ENCODE data around the gene STK4. TPM values are rescaled to one million over a fixed set of nuclear protein-coding genes. Genes with fewer than 3 reads are reported as not detected.

The STK4 gene
- total and polyA plus RNA-seq, 8 donors = 25.0 to 63.7 (median 28.2) TPM

DNA sequence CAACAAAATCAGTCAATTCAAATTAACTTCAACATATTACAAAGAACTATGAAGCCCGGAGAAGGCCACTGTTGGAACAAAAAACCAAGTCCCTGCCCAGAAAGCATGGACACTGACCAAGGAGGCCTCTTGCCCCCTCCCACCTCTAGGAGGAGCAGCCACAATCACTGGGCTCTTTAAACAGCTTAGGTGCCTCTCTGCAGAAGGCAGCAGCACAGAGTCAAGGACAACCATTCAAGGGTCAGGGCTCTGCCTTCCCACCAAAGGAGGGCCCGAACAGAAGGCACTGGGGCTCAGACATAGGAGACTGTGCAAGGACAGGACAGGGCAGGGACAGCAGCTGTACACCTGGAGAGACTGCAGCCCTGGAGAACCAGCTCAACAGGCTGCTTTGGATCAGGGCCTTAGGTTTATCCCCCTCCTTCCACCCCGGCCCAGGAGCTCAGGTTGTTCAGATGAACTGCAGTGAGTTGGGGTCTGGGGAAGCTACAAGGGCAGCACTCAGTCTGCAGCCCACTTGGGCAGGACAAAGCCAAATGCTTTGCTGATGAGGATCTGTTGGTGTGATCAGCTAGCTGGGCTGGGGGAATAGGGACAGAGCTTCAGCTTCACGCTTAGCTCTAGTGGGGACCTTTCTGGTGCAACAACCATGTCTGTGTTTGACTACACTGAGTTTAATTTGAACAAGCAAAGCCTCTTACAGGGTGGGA, 23.9 kb upstream of the STK4 start:
- no peak for ATAC-seq

GRCh38 chr20:44943828-44944227, 22.5 kb upstream of the STK4 start:
- Histone ChIP-seq H3K27ac (no peak overlapping the region), H3K9me3 (no peaks in the 10 kb centered on the region), H3K4me3 (no peak overlapping the region), H3K27me3 (no peaks in the 10 kb centered on the region), H3K36me3 (peaks cover 0 to 98% of the 10 kb centered on the region in 2 donors), H3K4me1 (peaks cover 0 to 9% of the 10 kb centered on the region in 2 donors)
- DNase-seq (no peak), ATAC-seq (no peak)
- TF ChIP-seq, protein P1, sequence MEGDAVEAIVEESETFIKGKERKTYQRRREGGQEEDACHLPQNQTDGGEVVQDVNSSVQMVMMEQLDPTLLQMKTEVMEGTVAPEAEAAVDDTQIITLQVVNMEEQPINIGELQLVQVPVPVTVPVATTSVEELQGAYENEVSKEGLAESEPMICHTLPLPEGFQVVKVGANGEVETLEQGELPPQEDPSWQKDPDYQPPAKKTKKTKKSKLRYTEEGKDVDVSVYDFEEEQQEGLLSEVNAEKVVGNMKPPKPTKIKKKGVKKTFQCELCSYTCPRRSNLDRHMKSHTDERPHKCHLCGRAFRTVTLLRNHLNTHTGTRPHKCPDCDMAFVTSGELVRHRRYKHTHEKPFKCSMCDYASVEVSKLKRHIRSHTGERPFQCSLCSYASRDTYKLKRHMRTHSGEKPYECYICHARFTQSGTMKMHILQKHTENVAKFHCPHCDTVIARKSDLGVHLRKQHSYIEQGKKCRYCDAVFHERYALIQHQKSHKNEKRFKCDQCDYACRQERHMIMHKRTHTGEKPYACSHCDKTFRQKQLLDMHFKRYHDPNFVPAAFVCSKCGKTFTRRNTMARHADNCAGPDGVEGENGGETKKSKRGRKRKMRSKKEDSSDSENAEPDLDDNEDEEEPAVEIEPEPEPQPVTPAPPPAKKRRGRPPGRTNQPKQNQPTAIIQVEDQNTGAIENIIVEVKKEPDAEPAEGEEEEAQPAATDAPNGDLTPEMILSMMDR (IDR thresholded peaks at IDR 0.05) = no peak
- intact Hi-C loops (cut with DNase I) = no loop called here

More for the DNA sequence above, 23.9 kb upstream of the STK4 start:
- no peak overlapping the region for H3K27ac ChIP-seq
- intact Hi-C loops (cut with DNase I) = no loop called here
- peaks cover 0 to 97% of the 10 kb centered on the region in 2 donors for H3K36me3 ChIP-seq
- no peak for DNase-seq
- TF ChIP-seq, protein P1 (IDR thresholded peaks at IDR 0.05) = no peak
- peaks cover 0 to 5% of the 10 kb centered on the region in 2 donors for H3K4me1 ChIP-seq
- H3K9me3 ChIP-seq = no peaks in the 10 kb centered on the region
- no peaks in the 10 kb centered on the region for H3K27me3 ChIP-seq
- H3K4me3 ChIP-seq = no peak overlapping the region

GRCh38 chr20:44945261-44945660, 21.1 kb upstream of the STK4 start:
- intact Hi-C loops (cut with DNase I) = no loop called here
- Histone ChIP-seq H3K27me3 (no peaks in the 10 kb centered on the region), H3K36me3 (peaks cover 0 to 96% of the 10 kb centered on the region in 2 donors), H3K27ac (no peak overlapping the region), H3K9me3 (no peaks in the 10 kb centered on the region), H3K4me3 (no peak overlapping the region), H3K4me1 (peaks cover 0 to 9% of the 10 kb centered on the region in 2 donors)
- TF ChIP-seq, protein P1 (IDR thresholded peaks at IDR 0.05) = no peak
- no peak for ATAC-seq
- no peak for DNase-seq

- no peaks in the 10 kb centered on the region for H3K27me3 ChIP-seq
- no peak for DNase-seq
- no peak for ATAC-seq
- peaks cover 0 to 9% of the 10 kb centered on the region in 2 donors for H3K4me1 ChIP-seq
- H3K4me3 ChIP-seq = no peak overlapping the region
- H3K9me3 ChIP-seq = no peaks in the 10 kb centered on the region
- H3K27ac ChIP-seq = no peak overlapping the region
- H3K36me3 ChIP-seq = peaks cover 0 to 96% of the 10 kb centered on the region in 2 donors
- TF ChIP-seq, protein P1 (IDR thresholded peaks at IDR 0.05) = no peak
- intact Hi-C loops (cut with DNase I) = no loop called here
These were observed 19.9 kb upstream of the STK4 start for GRCh38 chr20:44946271-44946852.

GRCh38 chr20:44948107-44948506, 18.2 kb upstream of the STK4 start:
- no peak overlapping the region for H3K4me3 ChIP-seq
- H3K27ac ChIP-seq = no peak overlapping the region
- DNase-seq (no peak), ATAC-seq (no peak)
- peaks cover 0 to 96% of the 10 kb centered on the region in 2 donors for H3K36me3 ChIP-seq
- TF ChIP-seq, protein P1 (IDR thresholded peaks at IDR 0.05) = no peak
- intact Hi-C loops (cut with DNase I) = no loop called here
- peaks cover 0 to 9% of the 10 kb centered on the region in 2 donors for H3K4me1 ChIP-seq
- H3K9me3 ChIP-seq = no peaks in the 10 kb centered on the region
- H3K27me3 ChIP-seq = no peaks in the 10 kb centered on the region

Measured in left lung (tissue), 10 donors.